Adrenal gland (tissue), 12 donors: ENCODE results near the gene BPIFB1. TPM values are rescaled to one million over a fixed set of nuclear protein-coding genes. Genes with fewer than 3 reads are reported as not detected.

Experiments used
- DNase-seq, 7 donors: peaks; one replicate each; pipeline ENCODE4 v3.0.0-alpha.2; 2019 to 2020
- H3K27ac ChIP-seq, 5 donors: fragments of 200-600 bp; sonication (generic) in 4 of 5; 1 replicate in 3 of 5; 2 replicates in 2 of 5; pipeline versions ENCODE4 v1.5.1 to v1.8.0; 2016 to 2020; ENCODE audit warnings: mild to moderate bottlenecking in 1 of 5
- H3K27me3 ChIP-seq: fragments of 200-600 bp; 2 replicates; pipeline ENCODE4 v1.8.0; 2021
- H3K36me3 ChIP-seq, 2 donors: fragments of 200-600 bp; replicated peaks in 1 of 2; 1 replicate in 1 of 2; 2 replicates in 1 of 2; pipeline versions ENCODE4 v1.5.1 to v1.8.0; 2018 to 2022
- H3K4me1 ChIP-seq, 2 donors: fragments of 200-600 bp; replicated peaks in 1 of 2; 1 replicate in 1 of 2; 2 replicates in 1 of 2; pipeline versions ENCODE4 v1.5.1 to v1.8.0; 2018 to 2021
- H3K4me3 ChIP-seq, 4 donors: fragments of 200-600 bp; sonication (generic) in 3 of 4; one replicate each; pipeline ENCODE4 v1.5.1; 2016 to 2018
- H3K9me3 ChIP-seq, 3 donors: fragments of 200-600 bp; sonication (generic) in 1 of 3; replicated peaks in 1 of 3; 1 replicate in 2 of 3; 2 replicates in 1 of 3; pipeline versions ENCODE4 v1.5.1 to v1.8.0; 2016 to 2021
- POLR2A ChIP-seq, 2 donors: fragments of 450-650 bp; IDR thresholded peaks; one replicate each; pipeline ENCODE4 v1.6.1; 2017; ENCODE audit warnings: antibody characterized with exemption in 2 of 2, mild to moderate bottlenecking in 2 of 2, moderate library complexity in 1 of 2
- WGBS, 4 donors: extraction: QIAGEN DNeasy Blood & Tissue Kit in 2 of 4; methylation state at CpG; one replicate each; pipeline versions ENCODE4 v1.1.5 to v1.1.7; 2013 to 2017; 5-methylcytosine and 5-hydroxymethylcytosine counted together
- intact Hi-C, 2 donors: fragments of 100-400 bp; cut with DNase I; formaldehyde crosslinking; loops; one replicate each; pipeline versions ENCODE4 v1.14.1 to v1.15.0; 2022 to 2023
- polyA plus RNA-seq, 3 donors: library from polyadenylated mRNA; stranded (reverse); fragments of 200-250 nt in 2 of 3; fragments of 350-450 nt in 1 of 3; fragmentation: Illumina TruSeq in 1 of 3; extraction: RNeasy Lipid Tissue Mini Kit (QIAGEN cat#74804) in 1 of 3; gene quantifications; one replicate each; pipeline ENCODE4 v1.2.3, GENCODE V29; 2013 to 2014
- total RNA-seq, 9 donors: library from RNA; depleted of rRNA in 4 of 9; stranded (reverse); fragments of >200 nt in 4 of 9; fragments of 120-200 nt in 1 of 9; fragmentation: NEBNext Ultra II Directional in 1 of 9; extraction: Animal tissue kit (Norgen Biotek cat#: 25700) in 1 of 9; gene quantifications; one replicate each; pipeline versions ENCODE4 v1.1.0 to v1.2.4, GENCODE V29; 2013 to 2023
- TF ChIP-seq, protein P1 (sequence below), 6 experiments: fragments of 450-650 bp in 4 of 6; fragments of 200-600 bp in 2 of 6; sonication (generic) in 1 of 6; IDR thresholded peaks; 1 replicate in 5 of 6; 2 replicates in 1 of 6; pipeline versions ENCODE4 v1.5.1 to v1.8.0; 2016 to 2021; ENCODE audit warnings: antibody characterized with exemption in 6 of 6, mild to moderate bottlenecking in 2 of 6, moderate library complexity in 1 of 6
- donor health status: healthy with polysubstance abuse.
- donor health status: Bipolar disorder and iron deficiency.
- donor health status: DM: yes; HTN: yes; CAD: no.
- donor health status: DM: no; HTN: no; CAD: no.
- donor health status: DM: no; HTN: no; CAD: no.
- donor health status: DM: yes; HTN: yes; CAD: no.

Gene BPIFB1
- total and polyA plus RNA-seq, 12 donors = 0.07 to 0.25 (median 0.23) TPM; not detected in 9

DNA sequence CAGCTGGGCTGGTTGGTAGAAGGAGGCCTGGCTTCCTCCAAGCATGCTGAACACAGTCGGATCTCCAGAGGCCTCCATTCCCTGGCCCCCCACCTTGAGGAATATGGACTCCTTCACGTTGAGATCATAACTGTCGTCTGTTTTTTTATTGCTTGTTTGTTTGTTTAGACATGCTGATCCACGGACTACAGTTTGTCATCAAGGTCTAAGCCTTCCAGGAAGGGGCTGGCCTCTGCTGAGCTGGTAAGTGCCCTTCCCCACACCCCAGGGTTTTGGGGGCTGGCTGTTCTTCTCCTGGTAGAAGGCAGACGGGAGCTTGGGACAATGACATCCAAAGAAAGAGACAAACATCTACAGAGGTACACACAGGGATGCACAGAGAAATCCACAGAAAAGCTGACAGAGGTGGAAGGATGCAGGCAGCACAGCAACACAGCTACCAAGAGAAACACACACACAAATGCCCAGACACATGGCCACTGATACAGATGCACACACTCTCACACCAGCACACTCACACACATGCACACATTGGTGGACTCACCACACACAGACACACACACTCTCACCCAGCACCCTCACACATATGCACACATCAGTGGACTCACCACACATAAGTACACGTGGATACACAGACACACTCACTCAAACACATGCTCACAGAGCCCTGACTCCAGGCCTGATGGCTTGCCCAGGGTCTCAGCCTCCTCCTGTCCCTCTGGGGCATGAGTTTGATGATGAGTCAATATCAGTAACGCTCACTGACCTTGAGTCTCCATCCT lies 40.5 kb upstream of the BPIFB1 start:
- Histone ChIP-seq H3K27me3 (no peaks in the 10 kb centered on the region), H3K27ac (no peak overlapping the region), H3K4me3 (no peak overlapping the region), H3K9me3 (no peaks in the 10 kb centered on the region), H3K4me1 (no peaks in the 10 kb centered on the region), H3K36me3 (no peaks in the 10 kb centered on the region)
- 52 to 59% (median 55%) methylated on average over 6 to 7 of the region's 7 CpGs for WGBS, 4 donors
- intact Hi-C loops = no loop called here
- no peak for DNase-seq
- TF ChIP-seq, protein P1, sequence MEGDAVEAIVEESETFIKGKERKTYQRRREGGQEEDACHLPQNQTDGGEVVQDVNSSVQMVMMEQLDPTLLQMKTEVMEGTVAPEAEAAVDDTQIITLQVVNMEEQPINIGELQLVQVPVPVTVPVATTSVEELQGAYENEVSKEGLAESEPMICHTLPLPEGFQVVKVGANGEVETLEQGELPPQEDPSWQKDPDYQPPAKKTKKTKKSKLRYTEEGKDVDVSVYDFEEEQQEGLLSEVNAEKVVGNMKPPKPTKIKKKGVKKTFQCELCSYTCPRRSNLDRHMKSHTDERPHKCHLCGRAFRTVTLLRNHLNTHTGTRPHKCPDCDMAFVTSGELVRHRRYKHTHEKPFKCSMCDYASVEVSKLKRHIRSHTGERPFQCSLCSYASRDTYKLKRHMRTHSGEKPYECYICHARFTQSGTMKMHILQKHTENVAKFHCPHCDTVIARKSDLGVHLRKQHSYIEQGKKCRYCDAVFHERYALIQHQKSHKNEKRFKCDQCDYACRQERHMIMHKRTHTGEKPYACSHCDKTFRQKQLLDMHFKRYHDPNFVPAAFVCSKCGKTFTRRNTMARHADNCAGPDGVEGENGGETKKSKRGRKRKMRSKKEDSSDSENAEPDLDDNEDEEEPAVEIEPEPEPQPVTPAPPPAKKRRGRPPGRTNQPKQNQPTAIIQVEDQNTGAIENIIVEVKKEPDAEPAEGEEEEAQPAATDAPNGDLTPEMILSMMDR (IDR thresholded peaks at IDR 0.05) = no peak
- TF ChIP-seq POLR2A (IDR thresholded peaks at IDR 0.05) = no peak

DNA sequence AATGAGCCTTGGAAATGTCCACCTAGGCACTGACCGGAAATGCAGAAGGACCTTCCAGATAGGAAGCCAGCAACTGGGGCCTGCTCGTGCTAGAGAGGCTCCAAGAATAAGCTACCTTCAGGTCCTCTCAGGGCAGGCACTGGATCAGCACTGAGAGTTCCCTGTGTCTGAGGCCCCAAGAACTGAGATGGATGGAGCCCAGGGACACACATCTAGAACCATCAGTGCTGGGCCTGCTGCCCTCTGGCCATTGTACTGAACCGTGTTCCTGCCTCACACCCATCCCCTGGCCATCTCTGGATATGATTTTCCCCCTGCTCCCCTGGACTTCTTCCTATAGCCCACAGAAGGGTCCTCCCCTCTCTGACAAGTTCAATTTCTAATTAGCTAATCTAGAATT lies 36.9 kb upstream of the BPIFB1 start:
- Histone ChIP-seq H3K4me1 (no peaks in the 10 kb centered on the region), H3K9me3 (no peaks in the 10 kb centered on the region), H3K36me3 (no peaks in the 10 kb centered on the region), H3K4me3 (no peak overlapping the region), H3K27ac (no peak overlapping the region), H3K27me3 (no peaks in the 10 kb centered on the region)
- TF ChIP-seq, protein P1 (IDR thresholded peaks at IDR 0.05) = no peak
- no peak for TF ChIP-seq POLR2A (IDR thresholded peaks at IDR 0.05)
- WGBS, 4 donors = 50 to 77% (median 76%) methylated on average over 3 of the region's 3 CpGs
- intact Hi-C loops = no loop called here
- no peak for DNase-seq

DNA sequence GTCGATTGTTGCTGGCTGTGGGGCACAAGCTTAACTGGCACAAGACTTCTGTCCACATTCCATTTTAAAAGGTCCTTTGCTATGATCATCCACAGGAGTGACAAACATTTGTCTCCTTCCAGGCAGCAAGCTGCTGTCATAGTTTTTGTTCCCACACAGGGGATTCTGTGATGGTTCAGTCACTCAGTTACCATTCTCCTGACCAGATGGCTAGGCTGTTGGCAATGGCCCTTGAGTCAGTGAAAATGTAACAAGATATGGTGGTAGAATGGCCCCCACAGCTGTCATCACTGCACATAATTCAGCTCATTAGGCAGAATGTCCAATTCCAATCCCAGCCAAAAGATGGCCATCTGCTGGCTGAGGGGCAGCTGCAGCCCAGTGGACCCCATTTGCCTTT lies 33.6 kb upstream of the BPIFB1 start:
- DNase-seq = no peak
- Histone ChIP-seq H3K4me1 (no peaks in the 10 kb centered on the region), H3K4me3 (no peak overlapping the region), H3K36me3 (no peaks in the 10 kb centered on the region), H3K27me3 (no peaks in the 10 kb centered on the region), H3K9me3 (no peaks in the 10 kb centered on the region), H3K27ac (no peak overlapping the region)
- 90 to 100% (median 91%) methylated on average over 1 of the region's 1 CpG for WGBS, 4 donors
- TF ChIP-seq, protein P1 (IDR thresholded peaks at IDR 0.05) = no peak
- TF ChIP-seq POLR2A (IDR thresholded peaks at IDR 0.05) = no peak
- intact Hi-C loops = no loop called here

DNA sequence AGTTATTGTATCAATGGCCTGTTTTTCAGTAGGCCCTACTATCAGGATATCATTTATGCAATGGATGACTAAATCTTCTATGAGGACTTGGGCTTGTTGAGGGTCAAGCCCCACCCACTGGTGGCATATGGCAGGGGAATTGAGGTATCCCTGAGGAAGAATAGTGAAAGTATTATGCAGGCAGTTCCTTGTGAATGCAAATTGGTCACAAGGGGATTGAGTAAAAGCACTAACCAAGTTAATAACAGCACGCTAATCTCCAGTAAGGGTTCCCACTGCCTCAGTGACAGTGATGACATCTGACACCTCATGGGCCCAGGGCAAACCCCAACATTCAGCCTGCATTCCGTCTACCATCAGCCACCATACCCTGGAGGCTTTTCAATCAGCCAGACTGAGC lies 32.3 kb upstream of the BPIFB1 start:
- no peak overlapping the region for H3K4me3 ChIP-seq

More for the DNA sequence above, 32.3 kb upstream of the BPIFB1 start:
- 43 to 57% (median 49%) methylated on average over 2 of the region's 2 CpGs for WGBS, 4 donors
- no peak for TF ChIP-seq POLR2A (IDR thresholded peaks at IDR 0.05)
- TF ChIP-seq, protein P1 (IDR thresholded peaks at IDR 0.05) = no peak
- no peak overlapping the region for H3K27ac ChIP-seq
- H3K4me1 ChIP-seq = no peaks in the 10 kb centered on the region
- no peak for DNase-seq
- H3K27me3 ChIP-seq = no peaks in the 10 kb centered on the region
- H3K9me3 ChIP-seq = no peaks in the 10 kb centered on the region
- no peaks in the 10 kb centered on the region for H3K36me3 ChIP-seq
- intact Hi-C loops = no loop called here
